ENCODE measurements around the gene ITGAE. TPM values are rescaled to one million over a fixed set of nuclear protein-coding genes. Genes with fewer than 3 reads are reported as not detected.

Gene ITGAE
- total RNA-seq, 1 experiment from 2014 or later, result 14.7 TPM

DNA sequence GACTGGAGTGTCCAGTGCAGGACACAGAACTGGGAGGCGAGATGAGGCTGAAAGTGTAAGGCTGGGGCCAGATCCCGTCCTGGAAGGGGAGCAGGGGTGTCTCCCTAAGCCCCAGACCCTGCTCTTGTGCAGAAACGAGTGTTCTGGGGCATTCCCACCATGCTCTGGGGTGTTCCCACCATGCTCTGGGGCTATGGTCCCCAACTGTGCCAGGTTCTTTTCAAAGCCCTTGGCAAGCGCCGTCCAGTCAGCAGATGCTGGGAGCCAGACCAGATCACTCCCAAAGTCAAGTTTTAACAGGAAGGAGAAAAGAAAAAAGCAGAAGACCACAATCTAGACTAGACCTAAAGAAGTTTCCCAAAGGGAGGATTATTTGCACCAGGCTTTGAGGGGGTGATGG, 135.2 kb downstream of the ITGAE start:
- peak overlapping the region; percentile 45 for H3K4me3 Mint-ChIP-seq (ENCODE audit: low read depth, unreplicated experiment)
- TF ChIP-seq CTCF (IDR thresholded peaks at IDR 0.05; ENCODE audit: unreplicated experiment), result no peak
- DNase-seq, result no peak
- CTCF ChIA-PET, result no interaction called here
- no peaks in the 10 kb centered on the region for H3K9me3 Mint-ChIP-seq (ENCODE audit: low read depth, unreplicated experiment)
- BruUV-seq (replicated peaks), result no TSS peak
- no peaks in the 10 kb centered on the region for H3K27me3 Mint-ChIP-seq (ENCODE audit: unreplicated experiment)
- peak overlapping the region; percentile 75 for H3K27ac Mint-ChIP-seq (ENCODE audit: unreplicated experiment)
- intact Hi-C loops (cut with micrococcal nuclease; ENCODE audit: unreplicated experiment), result no loop called here
- H3K36me3 Mint-ChIP-seq (ENCODE audit: insufficient read depth, unreplicated experiment), result peaks cover 82% of the 10 kb centered on the region
- H3K4me1 Mint-ChIP-seq (ENCODE audit: low read depth, unreplicated experiment), result peaks cover 10% of the 10 kb centered on the region

Other genes with a start within 250 kb of the ITGAE start
- gene TRPV3, start 243.4 kb downstream of the ITGAE start, total RNA-seq (2022), result 0.38 and 0.49 TPM in 2 replicates
- 9.7 and 10.1 TPM in 2 replicates for gene TRPV1, start 191.8 kb downstream of the ITGAE start, total RNA-seq (2022)
- gene SHPK, start 164.9 kb downstream of the ITGAE start, total RNA-seq (2022), result 8.5 and 9.4 TPM in 2 replicates
- gene CTNS, start 164.4 kb downstream of the ITGAE start, total RNA-seq (2022), result 5.1 TPM in 2 replicates
- gene TAX1BP3, start 132.6 kb downstream of the ITGAE start, total RNA-seq (2022), result 63.9 and 66.1 TPM in 2 replicates
- 38.2 and 42.9 TPM in 2 replicates for gene EMC6, start 132.4 kb downstream of the ITGAE start, total RNA-seq (2022)
- 11.1 and 11.6 TPM in 2 replicates for gene P2RX5, start 105.0 kb downstream of the ITGAE start, total RNA-seq (2022)
- gene HASPIN, start 77.3 kb downstream of the ITGAE start, total RNA-seq (2022), result 11.8 and 13.4 TPM in 2 replicates
- 25.4 and 26.9 TPM in 2 replicates for gene NCBP3, start 45.1 kb upstream of the ITGAE start, total RNA-seq (2022)
- 1.4 and 1.7 TPM in 2 replicates for gene CAMKK1, start 91.9 kb upstream of the ITGAE start, total RNA-seq (2022)
- gene P2RX1, start 115.3 kb upstream of the ITGAE start, total RNA-seq (2022), result not detected in 2 replicates
- 4.5 and 4.8 TPM in 2 replicates for gene ATP2A3, start 163.2 kb upstream of the ITGAE start, total RNA-seq (2022)